Measurements from ENCODE around the gene MYO18B.
"Not testable (repeated sequence)": the region's sequence is repeated elsewhere in the genome, so short reads cannot be mapped to it uniquely, and the experiment has no call there.

The MYO18B gene

DNA sequence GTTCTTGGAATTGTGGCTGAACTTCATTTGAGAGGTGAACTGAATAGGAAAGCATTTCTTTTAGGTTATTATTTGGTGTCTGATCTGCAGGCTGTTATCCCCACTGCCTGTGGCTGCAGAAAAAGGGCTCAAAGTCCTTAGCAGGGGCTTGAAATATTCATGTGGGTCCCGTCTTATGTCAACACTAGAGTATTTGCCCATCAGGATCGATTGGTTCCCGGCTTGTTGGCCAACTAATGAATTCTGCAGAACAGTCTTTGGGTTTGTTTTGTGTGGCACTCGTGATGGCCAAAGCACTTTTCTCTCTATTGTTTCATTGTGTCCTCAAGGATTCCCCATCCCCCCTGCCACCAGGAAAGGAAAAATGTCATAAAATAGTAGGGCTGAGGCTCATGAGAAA is 211.9 kb downstream of the MYO18B start:
- DNase-seq, result no peak

DNA sequence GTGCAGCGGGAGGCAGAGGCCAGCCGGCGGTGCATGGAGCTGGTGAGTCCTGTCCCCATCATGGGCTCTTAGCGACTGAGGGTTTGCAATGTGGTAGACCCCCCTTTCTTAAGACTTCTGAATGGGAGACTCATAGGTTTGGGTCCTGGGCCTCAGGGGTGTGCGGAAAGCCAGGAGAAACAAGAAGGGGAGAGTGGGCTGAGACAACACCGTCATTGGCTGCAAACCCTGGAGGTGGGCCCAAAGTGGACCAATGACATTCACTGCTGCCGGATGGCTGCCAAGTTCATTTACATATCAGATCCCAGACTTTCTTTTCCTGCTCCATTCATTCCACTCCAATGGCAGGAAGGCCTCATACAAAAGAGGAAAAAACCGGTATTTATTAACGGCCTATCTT is 213.3 kb downstream of the MYO18B start:
- no peak for DNase-seq

- no peak for DNase-seq
Measured at GRCh38 chr22:25956801-25957200, 214.8 kb downstream of the MYO18B start.

GRCh38 chr22:25959818-25960774 is 218.1 kb downstream of the MYO18B start:
- DNase-seq, result no peak

- DNase-seq, result no peak
Measured at GRCh38 chr22:25961699-25962098, 219.7 kb downstream of the MYO18B start.

GRCh38 chr22:25962711-25963110 is 220.7 kb downstream of the MYO18B start:
- DNase-seq, result no peak

DNA sequence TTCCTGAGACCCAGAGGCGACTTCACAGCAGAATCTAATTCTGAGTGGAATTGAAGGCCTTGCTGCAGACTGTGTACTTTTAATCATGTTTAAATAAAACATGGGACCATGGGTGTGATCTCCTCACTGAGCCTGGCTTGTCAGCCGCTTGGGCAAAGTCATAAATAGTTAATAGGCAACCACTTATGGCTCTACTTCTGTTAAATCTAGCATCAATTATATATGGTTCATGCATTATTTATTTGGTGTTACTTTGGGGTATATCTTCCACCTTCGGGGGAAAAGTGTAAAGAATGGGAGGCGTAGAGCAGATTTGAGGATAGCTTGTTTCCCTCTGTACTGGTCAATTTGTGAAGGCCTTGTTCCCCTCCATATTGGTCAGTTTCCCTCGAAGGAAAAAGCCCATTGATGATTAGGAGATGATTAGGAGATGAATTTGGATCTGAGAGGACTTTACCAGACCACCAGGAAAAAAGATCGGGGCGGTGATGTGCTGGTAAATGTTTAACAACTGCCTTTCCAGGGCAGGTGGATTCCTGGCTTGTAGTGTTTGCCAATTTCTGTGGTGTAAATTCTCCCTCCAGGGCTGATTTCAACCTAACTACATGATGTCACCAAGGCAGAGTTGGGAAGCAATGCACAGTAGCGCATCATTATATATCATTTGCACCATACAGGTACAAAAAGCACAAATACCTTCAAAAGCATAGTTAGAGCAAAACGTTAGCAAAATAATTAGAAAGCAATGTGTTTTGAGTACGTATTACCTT is 223.2 kb downstream of the MYO18B start:
- no peak for DNase-seq

- no peak for DNase-seq
Measured at GRCh38 chr22:25966448-25966913, 224.5 kb downstream of the MYO18B start.

DNA sequence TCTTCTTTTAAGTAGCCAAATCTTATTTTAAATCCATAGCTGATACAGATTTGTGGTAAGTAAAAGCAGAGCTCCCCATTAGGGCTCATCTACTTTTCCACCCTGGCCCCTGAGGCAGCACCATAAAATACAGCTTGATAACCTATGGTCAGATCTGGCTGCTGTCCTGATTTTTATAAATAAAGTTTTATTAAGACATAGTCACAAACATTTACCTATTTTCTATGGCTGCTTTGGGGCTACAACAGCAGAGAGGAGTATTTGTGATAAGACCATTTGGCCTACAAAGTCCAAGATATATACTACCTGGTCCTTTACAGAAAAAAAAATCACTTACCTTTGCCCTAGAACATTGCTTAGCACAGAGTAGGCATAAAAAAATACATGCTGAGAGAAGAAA is 227.3 kb downstream of the MYO18B start:
- no peak for DNase-seq

- no peak for DNase-seq
Measured at GRCh38 chr22:25969901-25970300, 227.9 kb downstream of the MYO18B start.

- no peak for DNase-seq
Measured at GRCh38 chr22:25970374-25970911, 228.5 kb downstream of the MYO18B start.

DNA sequence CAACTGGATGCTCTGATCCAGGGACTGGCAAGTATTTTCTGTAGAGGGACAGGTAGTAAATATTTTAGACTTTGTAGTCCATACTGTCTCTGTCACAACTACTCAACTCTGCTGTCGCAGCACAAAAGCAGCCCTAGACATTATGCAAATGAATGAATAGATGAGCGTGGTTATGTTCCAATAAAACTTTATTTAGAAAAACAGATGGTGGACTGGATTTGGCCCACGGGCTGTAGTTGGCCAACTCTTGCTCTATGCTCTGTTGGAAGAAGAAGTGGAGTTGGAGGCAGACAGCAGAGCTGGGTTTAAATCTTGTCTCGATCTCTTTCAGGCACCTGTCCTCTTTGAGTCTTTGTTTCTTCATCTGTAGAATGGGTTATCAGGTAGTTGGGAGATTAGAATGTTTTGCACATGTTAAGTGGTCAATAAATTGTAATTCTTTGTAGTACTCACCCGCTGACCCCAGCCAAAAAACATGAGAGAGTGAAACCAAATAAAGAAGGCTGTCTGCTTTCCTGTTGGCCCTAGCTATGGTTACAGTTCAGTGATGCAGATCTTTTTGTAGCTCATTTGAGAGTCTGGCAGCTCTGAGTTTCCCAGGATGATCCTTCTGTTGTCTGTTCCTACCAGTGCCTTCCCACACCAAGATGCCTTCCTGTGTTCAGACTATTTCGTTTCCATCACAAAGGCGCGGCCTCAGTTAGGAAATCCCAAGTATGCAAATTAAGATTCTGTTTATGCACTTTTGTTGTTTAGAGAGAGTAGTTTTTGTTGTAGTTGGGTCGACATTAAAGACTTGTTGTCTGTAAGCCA is 229.2 kb downstream of the MYO18B start:
- no peak for DNase-seq

DNA sequence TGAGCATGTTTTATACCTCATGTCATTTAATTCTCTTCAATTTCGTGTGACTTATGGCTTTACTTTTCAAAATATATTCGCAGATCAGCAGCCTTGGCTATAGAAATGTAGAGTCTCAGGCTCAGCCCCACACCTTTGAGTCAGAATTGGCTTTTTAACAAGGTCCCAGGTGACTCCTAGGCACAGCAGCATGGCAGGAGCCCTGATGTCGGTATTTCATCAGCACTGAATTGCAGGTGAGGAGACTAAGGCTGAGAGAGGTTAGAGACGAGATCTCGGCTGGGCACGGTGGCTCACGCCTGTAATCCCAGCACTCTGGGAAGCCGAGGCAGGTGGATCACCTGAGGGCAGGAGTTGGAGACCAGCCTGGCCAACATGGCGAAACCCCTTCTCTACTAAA is 230.4 kb downstream of the MYO18B start:
- DNase-seq, result no peak

DNA sequence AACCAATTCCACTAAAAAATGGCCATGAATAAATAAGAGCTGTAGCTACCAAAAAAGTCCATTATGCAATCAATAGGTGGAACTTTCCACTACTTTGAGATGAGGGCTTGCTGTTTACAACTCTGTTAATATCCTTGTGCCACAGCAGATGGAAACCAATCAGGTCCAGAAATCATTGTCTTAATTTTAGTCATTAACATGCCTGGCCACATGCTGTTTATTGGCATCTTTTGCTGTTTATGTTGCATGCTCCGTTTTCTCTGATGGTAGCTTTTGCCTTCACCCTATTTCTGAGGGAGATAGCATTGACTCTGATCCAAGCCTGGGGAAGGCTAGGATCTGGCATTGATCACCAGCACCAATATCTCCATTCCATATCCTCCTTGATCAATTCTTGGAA is 234.4 kb downstream of the MYO18B start:
- no peak for DNase-seq

GRCh38 chr22:25979968-25980367 is 238.0 kb downstream of the MYO18B start:
- DNase-seq, result no peak

DNA sequence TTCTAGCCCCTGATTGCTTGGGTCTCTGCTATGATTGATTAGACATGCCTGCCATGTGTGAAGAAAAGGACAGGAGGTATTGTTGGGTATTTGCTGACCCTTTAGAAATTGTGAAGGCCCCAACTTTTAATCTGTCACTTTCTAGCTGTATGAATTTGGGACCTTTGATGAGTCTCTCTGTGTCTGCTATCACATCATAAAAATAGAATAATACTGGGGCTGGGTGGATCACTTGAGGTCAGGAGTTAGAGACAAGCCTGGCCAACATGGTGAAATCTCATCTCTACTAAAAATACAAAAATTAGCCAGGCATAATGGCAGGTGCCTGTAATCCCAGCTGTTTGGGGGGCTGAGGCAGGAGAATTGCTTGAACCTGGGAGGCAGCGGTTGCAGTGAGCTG is 242.9 kb downstream of the MYO18B start:
- not testable (repeated sequence) for DNase-seq

GRCh38 chr22:25987948-25988347 is 246.0 kb downstream of the MYO18B start:
- no peak for DNase-seq

DNA sequence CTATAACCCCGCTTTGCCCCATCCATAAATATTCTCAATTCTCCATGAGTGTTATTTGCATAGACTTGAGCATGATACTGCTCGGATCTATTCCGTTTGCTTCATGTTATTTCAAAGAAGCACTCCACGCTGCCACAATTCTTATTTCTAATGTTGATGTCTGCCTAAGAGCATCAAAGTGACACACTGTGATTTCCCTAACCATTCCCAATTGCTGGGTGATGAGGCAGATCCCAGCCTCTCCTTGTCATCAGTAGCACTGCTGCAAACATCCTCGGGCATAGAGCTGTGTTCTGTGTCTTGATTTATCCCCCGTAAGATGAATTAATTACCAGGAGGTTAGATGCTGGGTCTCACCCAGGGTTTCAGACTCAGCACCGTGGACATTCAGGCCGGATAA is 249.0 kb downstream of the MYO18B start:
- no peak for DNase-seq

DNA sequence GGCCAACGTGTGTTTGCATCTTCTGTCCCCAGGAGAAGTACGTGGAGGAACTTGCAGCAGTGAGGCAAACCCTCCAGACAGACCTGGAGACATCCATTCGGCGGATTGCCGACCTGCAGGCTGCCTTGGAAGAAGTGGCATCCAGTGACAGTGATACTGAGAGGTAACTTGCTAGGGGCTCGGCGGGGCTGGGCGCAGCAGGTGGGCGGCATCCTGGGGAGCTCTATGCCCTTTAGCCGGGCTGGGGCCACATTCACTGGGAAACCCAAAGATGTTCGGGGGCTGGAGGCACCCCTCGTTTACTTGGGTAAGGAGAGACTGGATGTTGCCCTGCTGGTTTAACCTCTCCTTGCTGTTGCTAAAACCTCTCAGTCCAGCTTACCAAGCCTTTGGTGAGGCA is 250.3 kb downstream of the MYO18B start:
- no peak for DNase-seq

DNA sequence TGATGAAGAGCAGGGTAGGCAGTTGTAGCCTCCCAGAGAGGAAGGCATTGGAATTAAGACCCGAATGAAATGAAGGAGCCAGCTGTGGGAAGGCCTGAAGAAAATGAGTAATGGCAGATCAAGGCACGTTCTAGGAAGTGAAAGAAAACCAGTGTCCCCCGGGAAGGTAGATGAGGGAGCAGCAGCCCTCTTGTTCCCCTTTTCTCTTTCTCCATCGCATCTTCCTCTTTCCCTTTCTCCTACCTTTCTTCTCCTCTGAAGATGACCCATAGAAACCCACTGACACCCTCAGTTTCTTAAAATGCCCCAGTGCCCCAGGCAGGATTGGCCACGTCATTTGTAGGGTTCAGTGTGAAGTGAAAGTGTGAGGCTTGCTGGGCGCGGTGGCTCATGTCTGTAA is 254.7 kb downstream of the MYO18B start:
- no peak for DNase-seq

GRCh38 chr22:25997886-25998775 is 256.1 kb downstream of the MYO18B start:
- no peak for DNase-seq

DNA sequence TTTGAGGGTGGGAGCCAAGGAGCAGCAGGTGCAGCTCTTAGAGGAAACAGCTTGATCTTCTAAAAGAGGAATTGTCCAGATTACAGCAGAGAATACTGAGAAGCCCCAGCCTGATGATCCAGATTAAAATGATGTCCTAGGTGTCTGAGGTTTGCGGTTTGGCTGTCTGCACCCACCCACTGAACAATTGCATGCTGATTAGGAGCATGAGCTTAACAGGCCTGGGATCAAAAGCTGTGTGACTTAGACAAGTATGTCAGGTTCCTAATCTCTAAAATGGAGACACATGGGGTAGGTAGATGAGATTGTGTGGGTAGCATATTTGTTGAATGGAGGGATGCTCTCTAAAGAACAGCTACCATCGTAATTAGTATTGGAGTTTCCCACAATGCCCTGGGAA is 260.5 kb downstream of the MYO18B start:
- DNase-seq, result no peak

Data from NCI-H1436 treated with DMSO at 0.1 percent for 48 hours (cell line).